ENCODE data around the gene ARID3B.

DNA sequence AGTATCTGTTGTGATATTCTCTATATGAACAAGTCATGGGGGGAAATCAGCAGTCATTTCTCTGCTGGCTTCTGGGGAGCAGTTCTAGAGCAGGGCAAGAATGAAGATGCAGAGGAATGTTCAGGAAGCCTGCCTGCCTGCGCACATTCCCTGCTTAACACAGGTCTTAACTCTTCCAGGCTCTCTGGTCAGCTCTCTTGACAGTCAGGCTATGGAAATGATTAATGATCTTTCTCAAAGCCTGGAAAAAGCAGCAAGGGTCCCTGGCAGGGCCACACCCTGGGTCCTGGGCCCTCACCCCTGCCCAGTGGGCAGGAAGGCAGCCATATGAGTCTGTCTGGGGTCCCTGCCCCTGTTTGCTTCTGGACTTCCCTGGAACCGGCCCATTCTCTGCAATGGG lies 43.2 kb downstream of the ARID3B start:
- TF ChIP-seq CEBPB (IDR thresholded peaks at IDR 0.05) (no peak), ZC3H11A (IDR thresholded peaks at IDR 0.05) (no peak)

Data from A549 (cell line).